T1000 (cell line): ENCODE measurements around the gene BSG.
"Not testable (repeated sequence)": the region's sequence is repeated elsewhere in the genome, so short reads cannot be mapped to it uniquely, and the experiment has no call there.

Experiments used
- DNase-seq: peaks from one replicate; lab custom pipeline; 2025; ENCODE audit warnings: mixed read lengths; lab: John Stamatoyannopoulos, UW

BSG gene

DNA sequence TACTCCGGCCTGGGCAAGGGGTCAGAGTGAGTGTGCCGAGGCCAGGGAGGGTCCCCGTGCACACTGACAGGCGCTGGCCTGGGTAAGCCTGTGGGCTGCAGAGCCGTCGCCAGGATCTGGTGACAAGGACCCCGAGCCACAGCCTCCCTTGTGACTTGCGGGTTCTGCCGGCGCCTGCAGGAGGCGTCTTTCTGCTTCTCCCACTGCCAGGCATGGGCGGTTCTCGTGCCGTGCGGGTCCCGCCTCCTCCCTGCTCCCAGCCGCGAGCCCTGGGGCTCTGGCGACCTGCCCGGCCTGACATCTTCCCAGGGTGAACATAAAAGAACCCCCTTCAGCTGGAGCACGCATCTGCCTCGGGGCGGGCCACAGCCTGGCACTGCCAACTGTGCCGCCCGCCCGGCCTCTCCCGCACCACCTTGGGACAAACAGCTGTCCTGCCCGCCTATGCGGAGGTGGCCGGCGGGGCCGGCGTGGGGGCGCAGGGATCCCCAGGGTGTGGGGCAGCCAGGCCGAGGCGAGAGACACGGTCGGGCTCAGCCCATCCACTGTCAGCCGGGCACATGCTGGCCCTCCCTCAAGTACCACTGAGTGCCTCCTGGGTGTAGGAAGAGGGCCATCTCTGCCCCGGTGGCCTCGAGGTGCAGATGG, 15.8 kb downstream of the BSG start:
- DNase-seq: peak; percentile 96

- DNase-seq: no peak
These were observed 16.6 kb downstream of the BSG start for GRCh38 chr19:588741-589692.

- no peak for DNase-seq
These were observed 17.4 kb downstream of the BSG start, which contains the start of gene HCN2 for GRCh38 chr19:589693-590395. Gene HCN2, plus strand, starts transcription at chr19:589881. Its CDS starts 65 bp downstream, at chr19:589946.

DNA sequence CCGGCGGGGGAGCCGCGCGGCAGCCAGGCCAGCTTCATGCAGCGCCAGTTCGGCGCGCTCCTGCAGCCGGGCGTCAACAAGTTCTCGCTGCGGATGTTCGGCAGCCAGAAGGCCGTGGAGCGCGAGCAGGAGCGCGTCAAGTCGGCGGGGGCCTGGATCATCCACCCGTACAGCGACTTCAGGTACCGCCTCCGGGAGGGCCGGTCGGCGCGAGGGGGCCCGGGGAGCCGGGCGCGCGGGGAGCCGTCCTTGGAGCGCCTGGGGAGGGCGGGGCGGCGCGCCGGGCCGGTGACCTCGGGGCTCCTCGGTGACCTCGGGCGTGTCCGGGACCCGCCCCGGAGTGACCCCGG, 18.0 kb downstream of the BSG start:
- no peak for DNase-seq

DNA sequence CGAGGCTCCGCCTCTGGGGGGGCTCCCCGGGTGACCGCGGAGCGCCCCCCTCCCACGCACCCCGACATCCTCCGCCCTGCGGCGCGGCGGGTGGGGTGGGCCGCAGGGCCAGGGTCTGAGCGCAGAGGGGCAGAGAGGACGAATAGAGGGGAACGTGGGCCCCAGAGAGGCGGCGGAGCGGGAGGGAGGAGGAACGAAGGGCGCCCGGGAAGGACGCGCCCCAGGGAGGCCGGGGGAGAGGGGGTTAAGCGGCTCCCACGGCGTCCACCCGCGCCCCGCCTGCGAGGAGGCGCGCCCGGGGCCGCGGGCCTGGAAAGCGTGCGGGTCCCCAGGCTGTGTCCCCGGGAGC, 18.3 kb downstream of the BSG start:
- DNase-seq: no peak

- DNase-seq: peak; percentile 34
These were observed 18.9 kb downstream of the BSG start for GRCh38 chr19:591099-591958.

- no peak for DNase-seq
These were observed 19.7 kb downstream of the BSG start for GRCh38 chr19:592101-592500.

DNA sequence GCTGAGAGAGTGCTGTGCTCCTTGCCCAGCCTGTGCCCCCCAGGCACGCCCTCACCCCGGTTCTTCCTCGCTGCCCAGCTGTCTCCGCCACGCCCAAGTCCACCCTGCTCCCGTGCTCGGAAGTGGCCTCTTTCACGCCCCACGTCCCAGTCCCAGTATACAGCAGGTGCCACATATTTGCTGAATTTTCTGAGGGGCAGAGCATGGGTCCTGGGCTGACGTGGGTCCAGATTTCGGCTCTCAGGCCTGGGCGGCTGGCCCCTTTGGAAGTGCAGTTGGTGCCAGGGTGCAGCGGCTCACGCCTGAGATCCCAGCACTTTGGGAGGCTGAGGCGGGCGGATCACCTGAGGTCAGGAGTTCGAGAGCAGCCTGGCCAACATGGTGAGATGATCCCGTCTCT, 20.7 kb downstream of the BSG start:
- DNase-seq: no peak

DNA sequence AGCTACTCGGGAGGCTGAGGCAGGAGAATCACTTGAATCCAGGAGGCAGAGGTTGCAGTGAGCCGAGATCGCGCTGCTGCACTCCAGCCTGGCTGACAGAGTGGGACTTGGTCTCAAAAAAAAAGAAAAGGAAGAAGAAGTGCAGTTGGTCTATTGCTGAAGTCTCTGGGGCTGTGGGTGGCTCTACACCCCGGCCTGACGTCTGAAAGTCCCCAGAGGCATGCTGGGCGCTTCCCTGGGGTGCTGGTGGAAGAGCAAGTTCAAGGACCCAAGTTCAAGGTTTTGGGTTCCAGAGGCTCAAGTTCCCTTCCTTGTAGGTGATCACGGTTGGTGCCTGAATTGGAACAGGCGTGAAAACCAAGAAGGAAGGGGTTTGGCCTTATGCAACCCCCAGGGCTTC, 21.1 kb downstream of the BSG start:
- no peak for DNase-seq

DNA sequence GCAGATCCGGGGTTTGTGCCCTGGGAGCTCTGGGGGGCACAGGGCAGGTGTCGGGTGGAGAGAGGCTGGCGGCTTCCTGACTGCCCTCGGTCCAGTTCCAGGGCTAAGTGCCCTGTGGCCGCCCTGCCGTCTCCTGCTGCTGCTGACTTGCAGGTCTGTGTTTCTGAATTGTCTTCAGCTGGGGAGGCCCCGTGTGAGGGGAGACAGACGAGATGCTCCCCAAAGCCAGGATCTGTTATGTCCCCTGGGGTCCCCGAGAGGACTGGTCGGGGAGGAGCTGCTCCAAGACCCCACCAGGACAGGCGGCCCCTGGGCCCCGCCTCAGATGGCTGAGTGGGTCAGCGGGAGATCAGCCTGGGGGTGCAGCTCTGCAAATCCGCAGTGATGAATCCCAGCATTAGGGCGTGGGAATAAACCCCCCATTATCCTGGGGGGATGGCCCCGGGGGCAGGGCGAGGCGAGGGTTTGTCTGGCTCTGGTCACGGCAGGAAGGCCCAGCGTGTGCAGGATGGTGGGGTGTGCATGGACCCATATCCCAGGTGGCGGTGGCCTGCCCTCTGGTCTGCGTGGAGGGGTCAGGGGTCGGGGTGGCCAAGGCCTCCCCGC, 22.0 kb downstream of the BSG start:
- DNase-seq: no peak

- DNase-seq: no peak
These were observed 23.2 kb downstream of the BSG start for GRCh38 chr19:595326-596262.

GRCh38 chr19:596263-596655, 23.9 kb downstream of the BSG start:
- DNase-seq: no peak

GRCh38 chr19:597406-598315, 25.3 kb downstream of the BSG start:
- no peak for DNase-seq

GRCh38 chr19:601310-601709, 28.9 kb downstream of the BSG start:
- no peak for DNase-seq

- no peak for DNase-seq
These were observed 29.4 kb downstream of the BSG start for GRCh38 chr19:601790-602189.

DNA sequence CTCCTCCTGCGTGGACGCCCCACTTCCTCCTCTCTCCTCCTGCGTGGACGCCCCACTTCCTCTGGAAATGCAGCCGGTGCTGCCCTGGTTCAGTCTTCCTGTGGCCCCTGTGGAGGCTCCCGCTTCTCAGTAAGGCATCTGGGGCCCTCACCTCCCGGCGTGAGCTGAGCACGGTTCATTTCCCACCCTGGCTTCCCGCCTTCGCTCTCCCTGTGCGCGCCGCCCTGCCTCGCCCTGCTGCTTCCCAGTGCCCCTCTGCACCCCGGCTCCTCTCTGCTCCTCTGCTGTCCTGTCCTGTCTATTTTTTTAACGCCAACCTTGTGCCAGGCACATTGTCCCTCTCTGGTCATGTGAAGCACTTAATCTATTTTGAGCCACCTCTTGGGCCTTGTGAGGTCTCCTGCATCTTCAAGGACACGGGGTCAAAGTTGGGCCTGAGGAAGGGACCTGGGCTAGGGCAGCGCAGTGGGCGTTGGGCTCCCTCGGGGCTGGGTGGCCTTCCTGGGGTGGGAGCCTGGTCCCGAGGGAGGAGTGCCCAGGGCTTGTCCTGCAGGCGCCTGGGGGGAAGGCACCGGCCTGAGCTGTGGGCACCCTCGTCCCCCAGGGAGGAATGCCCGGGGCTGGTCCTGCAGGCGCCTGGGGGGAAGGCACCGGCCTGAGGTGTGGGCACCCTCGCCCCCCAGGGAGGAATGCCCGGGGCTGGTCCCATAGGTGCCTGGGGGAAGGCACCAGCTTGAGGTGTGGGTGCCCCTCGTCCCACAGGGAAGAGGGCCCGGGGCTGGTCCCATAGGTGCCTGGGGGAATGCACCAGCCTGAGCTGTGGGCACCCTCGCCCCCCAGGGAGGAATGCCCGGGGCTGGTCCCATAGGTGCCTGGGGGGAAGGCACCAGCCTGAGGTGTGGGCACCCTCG, 30.2 kb downstream of the BSG start:
- DNase-seq: no peak

DNA sequence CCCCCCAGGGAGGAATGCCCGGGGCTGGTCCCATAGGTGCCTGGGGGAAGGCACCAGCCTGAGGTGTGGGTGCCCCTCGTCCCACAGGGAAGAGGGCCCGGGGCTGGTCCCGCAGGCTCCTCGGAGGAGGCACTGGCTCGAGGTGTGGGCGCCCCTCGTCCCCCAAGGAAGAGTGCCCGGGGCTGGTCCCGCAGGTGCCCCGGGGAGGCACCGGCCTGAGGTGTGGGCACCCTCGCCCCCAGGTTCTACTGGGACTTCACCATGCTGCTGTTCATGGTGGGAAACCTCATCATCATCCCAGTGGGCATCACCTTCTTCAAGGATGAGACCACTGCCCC, 30.9 kb downstream of the BSG start:
- not testable (repeated sequence) for DNase-seq

- not testable (repeated sequence) for DNase-seq
These were observed 31.4 kb downstream of the BSG start for GRCh38 chr19:603779-604178.
